HG03139 (cell line): ENCODE results near the gene ASMTL.
A peak's percentile ranks its signal among the peaks of the same experiment; 100 is the strongest.
"Not testable (repeated sequence)": the region's sequence is repeated elsewhere in the genome, so short reads cannot be mapped to it uniquely, and the experiment has no call there.

Source experiments
- ATAC-seq: cut with Tn5 transposase; IDR thresholded peaks from one replicate; pipeline ENCODE4 v1.9.1; 2021; ENCODE audit not compliant: unreplicated experiment

Gene ASMTL

GRCh38 chrX:1452516-1453394, at the start of gene ASMTL:
Gene ASMTL (minus strand): TSS chrX:1452909. CDS start chrX:1452840, 69 bp downstream.
- peak; percentile 61 for ATAC-seq

- ATAC-seq, result peak; percentile 57
These were observed 49.5 kb upstream of the ASMTL start for GRCh38 chrX:1502241-1502640.

- ATAC-seq, result peak; percentile 51
These were observed 48.3 kb upstream of the ASMTL start for GRCh38 chrX:1500701-1501624.

GRCh38 chrX:1496076-1496475, 43.4 kb upstream of the ASMTL start:
- ATAC-seq, result no peak

GRCh38 chrX:1493877-1494510, 41.3 kb upstream of the ASMTL start:
- ATAC-seq, result peak; percentile 62

GRCh38 chrX:1493412-1493811, 40.7 kb upstream of the ASMTL start:
- ATAC-seq, result no peak

- no peak for ATAC-seq
These were observed 39.8 kb upstream of the ASMTL start for GRCh38 chrX:1492421-1493012.

GRCh38 chrX:1491851-1492349, 39.2 kb upstream of the ASMTL start:
- ATAC-seq, result peak; percentile 74

GRCh38 chrX:1491248-1491647, 38.5 kb upstream of the ASMTL start:
- not testable (repeated sequence) for ATAC-seq

GRCh38 chrX:1490723-1491122, 38.0 kb upstream of the ASMTL start:
- not testable (repeated sequence) for ATAC-seq

GRCh38 chrX:1489354-1489753, 36.6 kb upstream of the ASMTL start:
- ATAC-seq, result not testable (repeated sequence)

- ATAC-seq, result no peak
These were observed 36.0 kb upstream of the ASMTL start for GRCh38 chrX:1488745-1489144.

- no peak for ATAC-seq
These were observed 35.4 kb upstream of the ASMTL start for GRCh38 chrX:1488141-1488540.

GRCh38 chrX:1487401-1487800, 34.7 kb upstream of the ASMTL start:
- no peak for ATAC-seq

- no peak for ATAC-seq
These were observed 34.1 kb upstream of the ASMTL start for GRCh38 chrX:1486749-1487361.

GRCh38 chrX:1486177-1486576, 33.5 kb upstream of the ASMTL start:
- ATAC-seq, result no peak

GRCh38 chrX:1485033-1485432, 32.3 kb upstream of the ASMTL start:
- no peak for ATAC-seq

- no peak for ATAC-seq
These were observed 31.9 kb upstream of the ASMTL start for GRCh38 chrX:1484638-1485019.

- ATAC-seq, result peak; percentile 40
These were observed 31.3 kb upstream of the ASMTL start for GRCh38 chrX:1483843-1484637.
